GM12878 (cell line): ENCODE data around the gene NUCB1.

Source experiments
- BCLAF1 ChIP-seq: fragments of 450-650 bp; IDR thresholded peaks from 2 replicates; pipeline ENCODE4 v1.6.1; 2017; ENCODE audit warnings: antibody characterized with exemption, mild to moderate bottlenecking, moderate library complexity
- CTCF ChIP-seq, 3 experiments: IDR thresholded peaks in 2 of 3; conservative IDR thresholded peaks in 1 of 3; 2 replicates each; pipeline ENCODE4 v1.5.1; 2011; ENCODE audit warnings: low read depth in 3 of 3, low read length in 3 of 3, mild to moderate bottlenecking in 3 of 3, control low read depth in 2 of 3, moderate library complexity in 2 of 3, inconsistent platforms in 1 of 3, mixed read lengths in 1 of 3; ENCODE audit not compliant: control insufficient read depth in 2 of 3, insufficient read depth in 1 of 3; ENCODE audit errors: extremely low read depth in 1 of 3
- ETV6 ChIP-seq, 2 experiments: fragments of 450-650 bp in 1 of 2; IDR thresholded peaks in 1 of 2; conservative IDR thresholded peaks in 1 of 2; 2 replicates each; pipeline ENCODE4 v1.6.1; 2014; ENCODE audit warnings: antibody characterized with exemption in 1 of 2, borderline replicate concordance in 1 of 2, low read depth in 1 of 2, mild to moderate bottlenecking in 1 of 2, moderate library complexity in 1 of 2
- JUNB ChIP-seq: IDR thresholded peaks from 2 replicates; pipeline ENCODE4 v1.6.1; 2016; ENCODE audit warnings: antibody characterized with exemption, mild to moderate bottlenecking
- JUND ChIP-seq: IDR thresholded peaks from 2 replicates; pipeline ENCODE4 v1.6.1; 2012; ENCODE audit warnings: low read depth, mild to moderate bottlenecking, low read length, improper control_type of control experiment, moderate library complexity
- POLR2A ChIP-seq: IDR thresholded peaks from 2 replicates; pipeline ENCODE4 v1.6.1; 2011; ENCODE audit warnings: low read depth, mild to moderate bottlenecking, low read length
- RCOR1 ChIP-seq: conservative IDR thresholded peaks from 2 replicates; pipeline ENCODE4 v1.6.1; 2012; ENCODE audit warnings: low read depth, low read length, improper control_type of control experiment
- SIN3A ChIP-seq: IDR thresholded peaks from 2 replicates; pipeline ENCODE4 v1.6.1; 2012; ENCODE audit warnings: low read depth, low read length, improper control_type of control experiment
- TAF1 ChIP-seq: IDR thresholded peaks from 2 replicates; pipeline ENCODE4 v1.6.1; 2011; ENCODE audit warnings: mild to moderate bottlenecking, low read depth, low read length, borderline replicate concordance
- ZNF274 ChIP-seq: IDR thresholded peaks from one replicate; pipeline ENCODE4 v1.8.0; 2011; ENCODE audit not compliant: insufficient read length, insufficient read depth
- ZSCAN29 ChIP-seq: fragments of 450-650 bp; IDR thresholded peaks from 2 replicates; pipeline ENCODE4 v1.6.1; 2017; ENCODE audit warnings: mild to moderate bottlenecking, moderate library complexity
- TF ChIP-seq, protein P1 (sequence below): fragments of 450-650 bp; formaldehyde crosslinking; IDR thresholded peaks from 2 replicates; pipeline ENCODE4 v1.4.0; 2020; ENCODE audit warnings: mild to moderate bottlenecking, moderate library complexity
- TF ChIP-seq, protein P2 (sequence below): IDR thresholded peaks from 2 replicates; pipeline ENCODE4 v1.6.1; 2011; ENCODE audit warnings: low read depth, low read length, improper control_type of control experiment, borderline replicate concordance

GRCh38 chr19:48907671-48908070, 7.6 kb downstream of the NUCB1 start:
- TF ChIP-seq CTCF (IDR thresholded peaks at IDR 0.05 in 2 of 3, conservative IDR thresholded peaks at IDR 0.05 in 1 of 3; ENCODE audit: control insufficient read depth in 2 of 3, extremely low read depth in 1 of 3, insufficient read depth in 1 of 3, low read depth in 3 of 3, low read length in 3 of 3) (no peak), ZNF274 (no peak), POLR2A (no peak), BCLAF1 (no peak), ETV6 (conservative IDR thresholded peaks at IDR 0.05 in 1 of 2, IDR thresholded peaks at IDR 0.05 in 1 of 2; ENCODE audit: borderline replicate concordance in 1 of 2, low read depth in 1 of 2) (no peak), TAF1 (no peak), RCOR1 (no peak), ZSCAN29 (no peak), SIN3A (no peak), JUND (no peak), JUNB (no peak)
- TF ChIP-seq, protein P1, sequence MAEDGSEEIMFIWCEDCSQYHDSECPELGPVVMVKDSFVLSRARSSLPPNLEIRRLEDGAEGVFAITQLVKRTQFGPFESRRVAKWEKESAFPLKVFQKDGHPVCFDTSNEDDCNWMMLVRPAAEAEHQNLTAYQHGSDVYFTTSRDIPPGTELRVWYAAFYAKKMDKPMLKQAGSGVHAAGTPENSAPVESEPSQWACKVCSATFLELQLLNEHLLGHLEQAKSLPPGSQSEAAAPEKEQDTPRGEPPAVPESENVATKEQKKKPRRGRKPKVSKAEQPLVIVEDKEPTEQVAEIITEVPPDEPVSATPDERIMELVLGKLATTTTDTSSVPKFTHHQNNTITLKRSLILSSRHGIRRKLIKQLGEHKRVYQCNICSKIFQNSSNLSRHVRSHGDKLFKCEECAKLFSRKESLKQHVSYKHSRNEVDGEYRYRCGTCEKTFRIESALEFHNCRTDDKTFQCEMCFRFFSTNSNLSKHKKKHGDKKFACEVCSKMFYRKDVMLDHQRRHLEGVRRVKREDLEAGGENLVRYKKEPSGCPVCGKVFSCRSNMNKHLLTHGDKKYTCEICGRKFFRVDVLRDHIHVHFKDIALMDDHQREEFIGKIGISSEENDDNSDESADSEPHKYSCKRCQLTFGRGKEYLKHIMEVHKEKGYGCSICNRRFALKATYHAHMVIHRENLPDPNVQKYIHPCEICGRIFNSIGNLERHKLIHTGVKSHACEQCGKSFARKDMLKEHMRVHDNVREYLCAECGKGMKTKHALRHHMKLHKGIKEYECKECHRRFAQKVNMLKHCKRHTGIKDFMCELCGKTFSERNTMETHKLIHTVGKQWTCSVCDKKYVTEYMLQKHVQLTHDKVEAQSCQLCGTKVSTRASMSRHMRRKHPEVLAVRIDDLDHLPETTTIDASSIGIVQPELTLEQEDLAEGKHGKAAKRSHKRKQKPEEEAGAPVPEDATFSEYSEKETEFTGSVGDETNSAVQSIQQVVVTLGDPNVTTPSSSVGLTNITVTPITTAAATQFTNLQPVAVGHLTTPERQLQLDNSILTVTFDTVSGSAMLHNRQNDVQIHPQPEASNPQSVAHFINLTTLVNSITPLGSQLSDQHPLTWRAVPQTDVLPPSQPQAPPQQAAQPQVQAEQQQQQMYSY (CRISPR knock-in tag): no peak
- TF ChIP-seq, protein P2, sequence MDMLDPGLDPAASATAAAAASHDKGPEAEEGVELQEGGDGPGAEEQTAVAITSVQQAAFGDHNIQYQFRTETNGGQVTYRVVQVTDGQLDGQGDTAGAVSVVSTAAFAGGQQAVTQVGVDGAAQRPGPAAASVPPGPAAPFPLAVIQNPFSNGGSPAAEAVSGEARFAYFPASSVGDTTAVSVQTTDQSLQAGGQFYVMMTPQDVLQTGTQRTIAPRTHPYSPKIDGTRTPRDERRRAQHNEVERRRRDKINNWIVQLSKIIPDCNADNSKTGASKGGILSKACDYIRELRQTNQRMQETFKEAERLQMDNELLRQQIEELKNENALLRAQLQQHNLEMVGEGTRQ: no peak
